CD4-positive, alpha-beta T cell treated with Interferon alpha-2 for 1 hour (primary cell): ENCODE data around the gene HDAC4.

Source experiments
- DNase-seq, 2 donors: peaks; one replicate each; pipeline ENCODE4 v3.0.0-alpha.2; 2020 to 2022

Gene HDAC4

GRCh38 chr2:239275847-239276831 lies 124.7 kb downstream of the HDAC4 start:
- no peak for DNase-seq

GRCh38 chr2:239275044-239275685 lies 125.7 kb downstream of the HDAC4 start:
- DNase-seq = peak; percentile 87 to 89

GRCh38 chr2:239274391-239275043 lies 126.3 kb downstream of the HDAC4 start:
- peak; percentile 33 to 49 for DNase-seq

- no peak for DNase-seq
Observed at GRCh38 chr2:239273280-239274234, 127.3 kb downstream of the HDAC4 start.

- no peak for DNase-seq
Observed at GRCh38 chr2:239272626-239273025, 128.2 kb downstream of the HDAC4 start.

GRCh38 chr2:239271882-239272281 lies 128.9 kb downstream of the HDAC4 start:
- DNase-seq = no peak

- no peak for DNase-seq
Observed at GRCh38 chr2:239271471-239271870, 129.3 kb downstream of the HDAC4 start.

GRCh38 chr2:239269916-239270315 lies 130.9 kb downstream of the HDAC4 start:
- no peak for DNase-seq

- DNase-seq = no peak
Observed at GRCh38 chr2:239269173-239269885, 131.5 kb downstream of the HDAC4 start.

- no peak for DNase-seq
Observed at GRCh38 chr2:239268549-239268948, 132.3 kb downstream of the HDAC4 start.

- DNase-seq = no peak
Observed at GRCh38 chr2:239268082-239268481, 132.7 kb downstream of the HDAC4 start.

GRCh38 chr2:239267288-239267951 lies 133.4 kb downstream of the HDAC4 start:
- peak; percentile 95 to 96 for DNase-seq

- DNase-seq = peak in 1 of 2 donors; percentile 39
Observed at GRCh38 chr2:239266779-239267287, 134.0 kb downstream of the HDAC4 start.

GRCh38 chr2:239266434-239266766 lies 134.4 kb downstream of the HDAC4 start:
- DNase-seq = no peak

GRCh38 chr2:239265681-239266433 lies 135.0 kb downstream of the HDAC4 start:
- DNase-seq = no peak

GRCh38 chr2:239264838-239265651 lies 135.8 kb downstream of the HDAC4 start:
- peak; percentile 87 to 93 for DNase-seq

GRCh38 chr2:239264492-239264837 lies 136.4 kb downstream of the HDAC4 start:
- peak; percentile 31 to 48 for DNase-seq

GRCh38 chr2:239263669-239264491 lies 136.9 kb downstream of the HDAC4 start:
- no peak for DNase-seq
